HG03457 (cell line): ENCODE results near the gene KPNA1.

ENCODE experiments used
- ATAC-seq: cut with Tn5 transposase; IDR thresholded peaks from one replicate; pipeline ENCODE4 v1.9.1; 2021; ENCODE audit warnings: moderate number of reproducible peaks; ENCODE audit not compliant: unreplicated experiment

The KPNA1 gene

DNA sequence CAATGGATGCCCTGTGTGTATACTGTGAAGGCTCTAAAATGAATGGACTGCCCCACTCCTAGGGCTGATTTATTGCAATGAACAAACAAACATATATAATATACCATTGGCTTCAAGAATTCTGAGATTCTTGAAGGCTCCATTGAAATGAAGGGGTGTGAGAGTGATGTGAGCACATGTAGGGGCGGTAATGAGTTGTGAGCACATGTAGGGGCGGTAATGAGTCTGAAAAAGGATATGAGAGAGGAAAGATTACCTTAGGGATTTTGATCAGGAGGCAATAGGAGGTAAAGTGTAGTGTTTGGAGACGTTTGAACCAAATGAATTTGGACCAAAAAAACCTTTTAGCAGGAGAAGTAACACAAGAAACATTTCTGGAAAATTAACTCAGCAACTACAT is 127.0 kb downstream of the KPNA1 start:
- no peak for ATAC-seq

DNA sequence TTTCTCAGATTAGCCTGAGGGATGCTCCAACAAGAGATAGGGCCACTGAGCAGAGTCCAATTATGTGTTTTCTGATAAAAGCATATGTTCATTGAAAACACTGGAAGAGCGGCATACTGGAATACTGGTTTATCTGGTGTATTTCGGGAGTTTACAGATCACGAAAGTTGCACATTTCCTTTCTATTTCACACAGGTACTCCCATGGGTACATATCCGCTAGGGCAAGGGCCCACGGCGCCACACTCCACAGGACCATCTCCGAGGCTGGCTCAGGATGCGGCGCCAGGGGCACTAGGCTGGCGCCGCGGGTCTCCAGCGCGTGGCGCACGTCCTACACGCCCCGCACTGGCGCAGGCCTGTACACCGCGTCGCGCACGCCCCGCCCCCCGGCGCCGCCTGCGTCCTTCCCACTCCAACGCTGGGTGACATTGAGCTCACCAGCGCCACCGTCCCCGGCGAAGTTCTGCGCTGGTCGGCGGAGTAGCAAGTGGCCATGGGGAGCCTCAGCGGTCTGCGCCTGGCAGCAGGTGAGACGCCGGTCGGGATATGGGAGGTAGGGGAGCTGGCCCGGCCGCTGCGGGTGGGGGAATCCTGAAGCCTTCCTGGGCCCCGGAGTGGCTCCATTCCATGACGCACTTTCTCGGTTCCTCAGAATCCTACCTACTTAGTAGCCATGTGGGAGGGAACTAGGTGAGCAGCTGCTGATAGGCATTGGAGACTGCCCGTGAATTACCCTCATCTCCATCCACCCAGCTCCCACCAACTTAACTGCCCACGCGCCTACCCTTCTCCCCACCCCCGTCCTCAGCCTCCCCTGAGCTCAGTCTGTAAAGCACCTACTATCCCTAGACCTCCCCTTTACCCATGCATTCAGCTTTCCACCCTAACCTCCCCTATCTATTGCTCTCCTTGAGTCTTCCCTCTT is 130.7 kb downstream of the KPNA1 start, which contains the start of gene FAM162A:
FAM162A (plus strand) TSS at position 412 of the 927 bp plus-strand sequence; CDS start at position 496, 84 bp downstream.
- ATAC-seq, result peak; percentile 88

DNA sequence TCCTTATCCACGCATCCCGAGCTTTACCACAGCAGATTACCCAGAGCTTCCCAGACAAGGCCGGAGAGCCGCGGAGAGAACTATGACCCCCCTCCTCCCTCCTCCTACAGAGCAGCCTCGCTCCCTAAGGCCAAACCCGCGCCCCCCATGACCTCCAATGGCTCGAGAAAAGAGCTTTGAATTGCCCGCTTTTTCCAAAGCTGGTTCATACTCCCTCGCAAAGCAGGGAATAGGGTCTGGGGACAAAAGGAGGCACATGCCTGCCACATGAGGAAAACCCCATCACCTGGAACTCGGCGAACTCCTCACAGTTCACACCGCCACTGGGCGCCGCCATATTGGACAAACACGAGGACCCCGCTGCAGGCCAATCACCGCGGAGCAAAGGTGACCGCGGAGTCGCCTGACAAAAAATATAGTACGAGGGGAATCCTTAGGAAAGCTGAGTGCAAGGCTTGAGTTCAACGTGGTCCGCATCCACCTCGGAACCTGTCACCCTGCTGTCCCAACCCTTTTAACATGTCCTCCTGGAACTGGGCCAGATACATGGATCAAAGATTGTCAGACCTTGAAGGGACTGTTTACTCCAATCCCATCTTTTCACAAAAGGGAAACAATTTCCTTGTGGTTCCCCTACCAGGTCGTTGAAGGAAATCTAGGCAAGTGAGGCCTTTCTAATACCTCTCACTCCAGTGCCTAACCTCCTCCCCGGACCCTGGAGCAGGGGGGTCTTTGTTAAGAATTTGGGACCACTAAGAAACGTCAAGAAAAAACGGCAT is 131.7 kb downstream of the KPNA1 start, which contains the start of gene MIX23:
MIX23 (minus strand) TSS at position 344 of the 779 bp plus-strand sequence; CDS start at position 337, 7 bp downstream.
- no peak for ATAC-seq

DNA sequence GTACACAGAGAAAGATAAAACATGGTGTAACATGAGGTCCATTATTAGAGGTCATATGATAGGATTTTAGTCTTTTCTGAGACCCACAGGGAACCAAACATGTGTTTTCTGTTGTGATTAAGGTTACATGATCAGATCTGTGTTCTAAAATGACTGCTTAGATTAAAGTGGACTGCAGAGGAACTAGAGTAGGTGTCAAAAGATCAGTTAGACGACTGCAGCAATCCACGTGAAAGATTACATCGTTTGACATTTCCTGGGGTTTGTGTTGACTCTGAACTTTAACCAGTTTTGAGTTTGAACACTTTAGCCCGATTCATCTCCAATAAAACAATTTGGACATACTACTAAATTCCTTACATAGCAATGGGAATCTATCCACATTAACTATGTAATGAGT is 136.8 kb downstream of the KPNA1 start:
- no peak for ATAC-seq

DNA sequence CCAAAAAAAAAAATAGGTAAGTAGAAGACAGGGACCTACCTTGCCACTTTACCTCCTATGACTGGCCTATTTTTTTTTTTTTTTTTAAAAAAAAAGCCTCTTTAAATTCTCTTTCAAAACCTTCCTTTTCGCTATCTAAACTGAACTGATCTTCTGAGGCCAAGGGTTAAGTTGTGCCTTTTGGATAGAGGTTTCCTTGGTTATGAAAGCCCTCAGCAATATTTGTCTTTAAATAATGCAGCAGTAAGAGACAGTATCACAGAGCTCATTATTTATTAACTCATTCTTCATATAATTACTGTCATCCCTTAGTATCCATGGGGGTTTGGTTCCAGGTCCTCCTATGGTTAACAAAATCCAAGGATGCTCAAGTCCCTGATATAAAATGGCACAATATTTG is 140.7 kb downstream of the KPNA1 start:
- ATAC-seq, result no peak
